ENCODE measurements around the gene GORASP2. TPM values are rescaled to one million over a fixed set of nuclear protein-coding genes. Genes with fewer than 3 reads are reported as not detected.
"Not testable (repeated sequence)": the region's sequence is repeated elsewhere in the genome, so short reads cannot be mapped to it uniquely, and the experiment has no call there.

GORASP2 gene
- total and polyA plus RNA-seq, 2 experiments from 2014 or later: 70.4 to 132 TPM

- Histone ChIP-seq H3F3A (ENCODE audit: insufficient read depth) (no peaks in the 10 kb centered on the region), H3K4me2 (ENCODE audit: unreplicated experiment) (no peak overlapping the region), H3K9ac (no peak overlapping the region), H3K79me2 (ENCODE audit: insufficient read depth) (no peaks in the 10 kb centered on the region), H3K4me1 (ENCODE audit: insufficient read depth) (no peaks in the 10 kb centered on the region), H3K4me3 (no peak overlapping the region), H4K20me1 (ENCODE audit: insufficient read depth) (no peaks in the 10 kb centered on the region), H2AFZ (no peak overlapping the region), H3K9me3 (ENCODE audit: low read depth) (no peaks in the 10 kb centered on the region), H3K9me2 (ENCODE audit: insufficient read depth) (no peaks in the 10 kb centered on the region), H3K27ac (no peak overlapping the region), H3K36me3 (ENCODE audit: low read depth) (no peaks in the 10 kb centered on the region), H3K27me3 (replicated peaks; ENCODE audit: insufficient read depth) (no peaks in the 10 kb centered on the region)
- TF ChIP-seq EZH2phosphoT487 (IDR thresholded peaks at IDR 0.05; ENCODE audit: insufficient read depth, low read depth): no peak
- no peak for TF ChIP-seq EZH2 (IDR thresholded peaks at IDR 0.05; ENCODE audit: insufficient read depth, poor library complexity, severe bottlenecking)
- in situ Hi-C loops (cut with MboI): no loop called here
- DNase-seq: no peak
- 68 to 69% methylated on average over 9 to 11 of the region's 11 CpGs for WGBS, 2 experiments (ENCODE audit: low coverage in 1 of 2, low lambda C conversion rate in 2 of 2, missing lambda C conversion rate in 2 of 2)
Observed at GRCh38 chr2:170917219-170917913, 11.7 kb upstream of the GORASP2 start.

- no peaks in the 10 kb centered on the region for H3K4me1 ChIP-seq (ENCODE audit: insufficient read depth)
- WGBS, 2 experiments (ENCODE audit: low coverage in 1 of 2, low lambda C conversion rate in 2 of 2, missing lambda C conversion rate in 2 of 2): 27 to 33% methylated on average over 5 of the region's 5 CpGs
- H3K27me3 ChIP-seq (replicated peaks; ENCODE audit: insufficient read depth): no peaks in the 10 kb centered on the region
- H4K20me1 ChIP-seq (ENCODE audit: insufficient read depth): no peaks in the 10 kb centered on the region
- no peaks in the 10 kb centered on the region for H3K9me3 ChIP-seq (ENCODE audit: low read depth)
- H3F3A ChIP-seq (ENCODE audit: insufficient read depth): no peaks in the 10 kb centered on the region
- no peak for DNase-seq
- H3K36me3 ChIP-seq (ENCODE audit: low read depth): no peaks in the 10 kb centered on the region
- no peak overlapping the region for H3K4me2 ChIP-seq (ENCODE audit: unreplicated experiment)
- TF ChIP-seq EZH2phosphoT487 (IDR thresholded peaks at IDR 0.05; ENCODE audit: insufficient read depth, low read depth) (no peak), EZH2 (IDR thresholded peaks at IDR 0.05; ENCODE audit: insufficient read depth, poor library complexity, severe bottlenecking) (no peak)
- no peak overlapping the region for H3K27ac ChIP-seq
- H3K9me2 ChIP-seq (ENCODE audit: insufficient read depth): no peaks in the 10 kb centered on the region
- in situ Hi-C loops (cut with MboI): no loop called here
- H3K79me2 ChIP-seq (ENCODE audit: insufficient read depth): no peaks in the 10 kb centered on the region
- H3K9ac ChIP-seq: no peak overlapping the region
- no peak overlapping the region for H2AFZ ChIP-seq
- H3K4me3 ChIP-seq: no peak overlapping the region
Observed at GRCh38 chr2:170917957-170918356, 11.1 kb upstream of the GORASP2 start.

- H3F3A ChIP-seq (ENCODE audit: insufficient read depth); H3K9me2 ChIP-seq (ENCODE audit: insufficient read depth); DNase-seq; H3K9me3 ChIP-seq (ENCODE audit: low read depth); H3K4me2 ChIP-seq (ENCODE audit: unreplicated experiment); H3K4me3 ChIP-seq; H3K27ac ChIP-seq; H2AFZ ChIP-seq; in situ Hi-C loops (cut with MboI); H3K4me1 ChIP-seq (ENCODE audit: insufficient read depth); H3K9ac ChIP-seq; H3K36me3 ChIP-seq (ENCODE audit: low read depth); H3K27me3 ChIP-seq (replicated peaks; ENCODE audit: insufficient read depth); H4K20me1 ChIP-seq (ENCODE audit: insufficient read depth); H3K79me2 ChIP-seq (ENCODE audit: insufficient read depth): not testable (repeated sequence)
- 87 to 100% methylated on average over 1 to 2 of the region's 2 CpGs for WGBS, 2 experiments (ENCODE audit: low coverage in 1 of 2, low lambda C conversion rate in 2 of 2, missing lambda C conversion rate in 2 of 2)
Observed at GRCh38 chr2:170921873-170922272, 7.2 kb upstream of the GORASP2 start.

- no peak for TF ChIP-seq EZH2 (IDR thresholded peaks at IDR 0.05; ENCODE audit: insufficient read depth, poor library complexity, severe bottlenecking)
- no peak for TF ChIP-seq EZH2phosphoT487 (IDR thresholded peaks at IDR 0.05; ENCODE audit: insufficient read depth, low read depth)
- Histone ChIP-seq H3K9me2 (ENCODE audit: insufficient read depth) (no peaks in the 10 kb centered on the region), H3K4me3 (no peak overlapping the region), H3F3A (ENCODE audit: insufficient read depth) (no peaks in the 10 kb centered on the region), H3K36me3 (ENCODE audit: low read depth) (no peaks in the 10 kb centered on the region), H3K79me2 (ENCODE audit: insufficient read depth) (no peaks in the 10 kb centered on the region), H3K9me3 (ENCODE audit: low read depth) (no peaks in the 10 kb centered on the region), H3K4me1 (ENCODE audit: insufficient read depth) (no peaks in the 10 kb centered on the region), H4K20me1 (ENCODE audit: insufficient read depth) (no peaks in the 10 kb centered on the region), H3K27me3 (replicated peaks; ENCODE audit: insufficient read depth) (no peaks in the 10 kb centered on the region), H3K4me2 (ENCODE audit: unreplicated experiment) (no peak overlapping the region), H3K9ac (no peak overlapping the region), H3K27ac (no peak overlapping the region), H2AFZ (no peak overlapping the region)
- DNase-seq: no peak
- in situ Hi-C loops (cut with MboI): no loop called here
- WGBS, 2 experiments (ENCODE audit: low coverage in 1 of 2, low lambda C conversion rate in 2 of 2, missing lambda C conversion rate in 2 of 2): 64 to 67% methylated on average over 7 to 8 of the region's 8 CpGs
Observed at GRCh38 chr2:170922634-170923494, 6.2 kb upstream of the GORASP2 start.
